WERI-Rb-1 (cell line): ENCODE measurements around the gene AJUBA.
A peak's percentile ranks its signal among the peaks of the same experiment; 100 is the strongest.

Source experiments
- DNase-seq: peaks from one replicate; pipeline ENCODE4 v3.0.0-alpha.2; 2020
- H3K27ac ChIP-seq: fragments of 250-450 bp; sonication (Bioruptor Pico); 2 replicates; pipeline ENCODE4 v1.5.1; 2020; ENCODE audit warnings: mild to moderate bottlenecking, moderate library complexity
- H3K27me3 ChIP-seq: fragments of 250-450 bp; sonication (Bioruptor Pico); 2 replicates; pipeline ENCODE4 v1.5.1; 2021; ENCODE audit warnings: mild to moderate bottlenecking, low read depth, moderate library complexity; ENCODE audit not compliant: insufficient read depth, severe bottlenecking
- H3K36me3 ChIP-seq: fragments of 250-450 bp; sonication (Bioruptor Pico); 2 replicates; pipeline ENCODE4 v1.5.1; 2020; ENCODE audit warnings: mild to moderate bottlenecking, moderate library complexity
- H3K4me3 ChIP-seq: 2 replicates; pipeline ENCODE4 v1.5.1; 2011; ENCODE audit warnings: low read depth, mild to moderate bottlenecking, control low read depth, low read length
- H3K9me3 ChIP-seq: fragments of 250-450 bp; sonication (Bioruptor Pico); 2 replicates; pipeline ENCODE4 v1.5.1; 2021; ENCODE audit warnings: mild to moderate bottlenecking, moderate library complexity; ENCODE audit not compliant: severe bottlenecking
- CTCF ChIP-seq: IDR thresholded peaks from 2 replicates; pipeline ENCODE4 v1.5.1; 2011; ENCODE audit warnings: low read depth, mild to moderate bottlenecking, control low read depth, inconsistent platforms, low read length

The AJUBA gene

DNA sequence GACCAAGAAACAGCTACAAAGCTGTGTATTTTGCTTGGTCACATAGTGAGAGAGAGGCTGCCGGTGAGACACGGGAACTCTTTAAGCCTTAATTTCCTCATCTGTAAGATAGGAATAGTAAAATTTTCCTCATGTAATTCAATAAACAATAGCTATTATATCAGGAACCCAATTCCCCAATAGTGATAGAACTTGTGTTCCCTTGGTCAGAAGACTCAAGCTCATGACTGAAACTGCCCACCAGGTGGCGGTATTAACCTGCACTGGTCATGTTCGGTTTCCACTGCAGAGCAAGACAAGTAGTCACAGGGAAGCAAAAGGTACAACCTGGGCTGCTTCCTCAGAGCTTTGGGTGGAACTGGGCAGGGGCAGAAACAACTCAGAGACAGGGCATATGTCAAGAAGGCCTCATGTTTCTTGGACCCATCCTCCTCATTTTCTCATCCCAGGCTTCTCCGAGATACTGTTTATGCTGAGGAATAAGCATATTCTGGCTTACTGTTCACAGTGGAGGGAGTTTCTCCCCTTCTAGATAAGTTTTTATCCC lies 4.2 kb upstream of the AJUBA start:
- H3K27me3 ChIP-seq: no peaks in the 10 kb centered on the region
- no peaks in the 10 kb centered on the region for H3K9me3 ChIP-seq
- no peak overlapping the region for H3K27ac ChIP-seq
- TF ChIP-seq CTCF: peak; percentile 79
- H3K36me3 ChIP-seq: peaks cover 10% of the 10 kb centered on the region
- DNase-seq: peak; percentile 85
- H3K4me3 ChIP-seq: no peak overlapping the region

GRCh38 chr14:22985894-22986507 lies 3.6 kb upstream of the AJUBA start:
- Histone ChIP-seq H3K27ac (no peak overlapping the region), H3K27me3 (no peaks in the 10 kb centered on the region), H3K4me3 (no peak overlapping the region), H3K36me3 (peaks cover 7% of the 10 kb centered on the region), H3K9me3 (no peaks in the 10 kb centered on the region)
- no peak for TF ChIP-seq CTCF
- DNase-seq: no peak

GRCh38 chr14:22984959-22985658 lies 2.8 kb upstream of the AJUBA start:
- H3K27ac ChIP-seq: no peak overlapping the region
- H3K27me3 ChIP-seq: no peaks in the 10 kb centered on the region
- no peaks in the 10 kb centered on the region for H3K9me3 ChIP-seq
- TF ChIP-seq CTCF: no peak
- no peak overlapping the region for H3K4me3 ChIP-seq
- peaks cover 7% of the 10 kb centered on the region for H3K36me3 ChIP-seq
- DNase-seq: no peak

- Histone ChIP-seq H3K36me3 (peaks cover 3% of the 10 kb centered on the region), H3K4me3 (peak overlapping the region; percentile 74), H3K27me3 (no peaks in the 10 kb centered on the region), H3K27ac (no peak overlapping the region), H3K9me3 (no peaks in the 10 kb centered on the region)
- DNase-seq: no peak
- TF ChIP-seq CTCF: no peak
These were observed 375 bp downstream of the AJUBA start for GRCh38 chr14:22981876-22982476.

DNA sequence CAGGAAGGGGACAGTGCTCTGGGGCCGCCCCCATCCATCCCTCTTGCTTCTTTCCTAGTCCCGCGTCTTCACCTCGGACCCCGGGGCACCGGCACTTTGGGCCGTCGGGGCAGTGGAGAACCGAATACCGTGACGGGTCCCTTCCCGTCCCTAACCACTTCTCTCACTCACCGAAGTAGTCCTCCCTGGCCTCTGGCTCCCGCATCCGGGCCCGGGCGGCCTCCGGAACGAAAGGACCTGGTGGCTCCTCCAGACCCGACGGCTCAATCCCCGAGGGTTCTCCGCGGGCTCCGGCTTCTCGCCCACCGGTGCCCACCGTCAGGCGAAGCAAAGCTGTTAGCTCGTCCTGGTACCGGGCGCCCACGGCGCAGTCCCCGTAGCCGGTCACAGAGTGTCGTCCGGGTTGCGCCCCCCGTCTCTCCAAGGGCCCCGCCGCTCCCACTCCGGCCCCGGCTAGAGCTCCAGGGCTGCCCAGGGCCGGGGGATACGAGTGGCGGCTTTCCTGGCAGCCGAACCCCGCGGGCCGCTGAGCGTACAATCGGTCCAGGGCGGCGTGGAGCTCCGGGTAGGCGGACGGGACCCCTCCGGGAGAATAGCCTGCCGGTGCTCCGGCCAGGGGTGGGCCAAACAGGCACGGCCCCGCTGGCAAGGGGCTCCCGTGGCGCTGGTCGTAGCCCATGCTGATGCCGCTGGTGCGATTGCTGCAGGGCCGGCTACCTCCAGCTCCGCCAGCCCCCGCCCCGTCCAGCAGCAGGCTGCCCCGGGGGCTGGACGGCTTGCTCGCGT lies 1.1 kb downstream of the AJUBA start:
- no peak for DNase-seq

More for the DNA sequence above, 1.1 kb downstream of the AJUBA start:
- no peak for TF ChIP-seq CTCF
- Histone ChIP-seq H3K36me3 (no peaks in the 10 kb centered on the region; the same call in 1 of the 2 replicates), H3K4me3 (no peak overlapping the region), H3K27ac (no peak overlapping the region), H3K9me3 (no peaks in the 10 kb centered on the region), H3K27me3 (no peaks in the 10 kb centered on the region)
